Measurements from ENCODE around the gene SSX2IP.

GRCh38 chr1:84613026-84613425 lies 77.2 kb downstream of the SSX2IP start:
- TF ChIP-seq CTCF (conservative IDR thresholded peaks at IDR 0.05) (no peak), EZH2 (IDR thresholded peaks at IDR 0.05; ENCODE audit: low read depth) (no peak)

Data from PC-9 (cell line).